Right lobe of liver (tissue), 4 donors: ENCODE data around the gene SYT2.
"Not testable (repeated sequence)": the region's sequence is repeated elsewhere in the genome, so short reads cannot be mapped to it uniquely, and the experiment has no call there.

Experiments used
- CTCF ChIP-seq, 4 donors: fragments of 200-600 bp in 3 of 4; fragments of 450-650 bp in 1 of 4; IDR thresholded peaks; one replicate each; pipeline versions ENCODE4 v1.5.1 to v1.8.0; 2016 to 2022; ENCODE audit warnings: antibody characterized with exemption in 4 of 4, mild to moderate bottlenecking in 2 of 4
- POLR2A ChIP-seq: fragments of 450-650 bp; IDR thresholded peaks from one replicate; pipeline ENCODE4 v1.6.1; 2017; ENCODE audit warnings: antibody characterized with exemption, mild to moderate bottlenecking
- donor health status: DM: no; HTN: no; CAD: no.
- donor health status: DM: no; HTN: no; CAD: no.
- donor health status: DM: no; HTN: yes; CAD: no.

- TF ChIP-seq CTCF (IDR thresholded peaks at IDR 0.05); POLR2A: not testable (repeated sequence)
These were observed 169.4 kb downstream of the SYT2 start for GRCh38 chr1:202540858-202541257.
